Germinal center (tissue), 1 donor: Measurements from ENCODE around the gene ZNF300.
"Not testable (repeated sequence)": the region's sequence is repeated elsewhere in the genome, so short reads cannot be mapped to it uniquely, and the experiment has no call there.

Experiments
- DNase-seq: peaks from one replicate; pipeline ENCODE4 v3.0.0; 2012; ENCODE audit warnings: mixed read lengths, low spot score

The ZNF300 gene

DNA sequence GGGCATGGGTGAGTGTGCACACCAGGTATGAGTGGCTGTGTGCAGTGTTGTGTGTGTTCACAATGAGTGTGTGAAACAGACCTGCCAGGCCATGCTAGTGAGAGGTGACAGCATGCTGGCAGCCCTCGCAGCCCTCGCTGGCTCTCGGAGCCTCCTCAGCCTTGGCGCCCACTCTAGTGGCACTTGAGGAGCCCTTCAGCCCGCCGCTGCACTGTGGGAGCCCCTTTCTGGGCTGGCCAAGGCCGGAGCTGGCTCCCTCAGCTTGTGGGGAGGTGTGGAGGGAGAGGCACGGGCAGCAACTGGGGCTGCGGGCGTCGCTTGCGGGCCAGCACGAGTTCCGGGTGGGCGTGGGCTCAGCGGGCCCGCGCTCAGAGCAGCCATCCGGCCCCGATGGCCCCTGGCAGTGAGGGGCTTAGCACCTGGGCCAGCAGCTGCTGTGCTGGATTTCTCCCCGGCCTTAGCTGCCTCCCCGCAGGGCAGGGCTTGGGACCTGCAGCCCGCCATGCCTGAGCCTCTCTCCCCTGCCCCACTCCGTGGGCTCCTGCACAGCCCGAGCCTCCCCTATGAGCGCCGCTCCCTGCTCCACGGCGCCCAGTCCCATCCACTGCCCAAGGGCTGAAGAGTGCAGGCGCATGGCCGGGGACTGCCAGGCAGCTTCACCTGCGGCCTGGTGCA lies 59.5 kb downstream of the ZNF300 start:
- not testable (repeated sequence) for DNase-seq
